GM18858 (cell line): Measurements from ENCODE around the gene F2R.
"Not testable (repeated sequence)": the region's sequence is repeated elsewhere in the genome, so short reads cannot be mapped to it uniquely, and the experiment has no call there.

Source experiments
- ATAC-seq: cut with Tn5 transposase; IDR thresholded peaks from one replicate; pipeline ENCODE4 v1.9.1; 2021; ENCODE audit not compliant: unreplicated experiment

Gene F2R

DNA sequence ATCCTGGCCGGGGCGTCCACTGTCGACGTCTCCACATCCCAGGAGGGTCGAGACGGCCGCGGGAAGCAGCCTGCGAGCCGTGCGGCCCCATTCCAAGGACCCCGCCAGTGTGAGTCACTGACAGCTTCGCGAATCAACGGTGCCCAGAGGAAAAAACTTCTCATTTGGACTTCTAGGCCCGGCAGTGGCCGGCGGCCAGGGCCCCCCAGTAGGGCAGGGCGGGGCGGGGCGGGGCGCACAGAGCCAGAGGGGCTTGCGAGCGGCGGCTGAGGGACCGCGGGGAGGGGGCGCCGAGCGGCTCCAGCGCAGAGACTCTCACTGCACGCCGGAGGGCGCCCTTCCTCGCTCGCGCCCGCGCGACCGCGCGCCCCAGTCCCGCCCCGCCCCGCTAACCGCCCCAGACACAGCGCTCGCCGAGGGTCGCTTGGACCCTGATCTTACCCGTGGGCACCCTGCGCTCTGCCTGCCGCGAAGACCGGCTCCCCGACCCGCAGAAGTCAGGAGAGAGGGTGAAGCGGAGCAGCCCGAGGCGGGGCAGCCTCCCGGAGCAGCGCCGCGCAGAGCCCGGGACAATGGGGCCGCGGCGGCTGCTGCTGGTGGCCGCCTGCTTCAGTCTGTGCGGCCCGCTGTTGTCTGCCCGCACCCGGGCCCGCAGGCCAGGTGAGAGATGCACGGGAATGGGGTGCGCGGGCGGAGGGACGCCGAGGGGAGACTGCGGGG is at the start of gene F2R:
Gene F2R, plus strand, starts transcription at position 391 of the 720 bp plus-strand sequence. Its CDS starts 182 bp downstream, at position 573.
- no peak for ATAC-seq

DNA sequence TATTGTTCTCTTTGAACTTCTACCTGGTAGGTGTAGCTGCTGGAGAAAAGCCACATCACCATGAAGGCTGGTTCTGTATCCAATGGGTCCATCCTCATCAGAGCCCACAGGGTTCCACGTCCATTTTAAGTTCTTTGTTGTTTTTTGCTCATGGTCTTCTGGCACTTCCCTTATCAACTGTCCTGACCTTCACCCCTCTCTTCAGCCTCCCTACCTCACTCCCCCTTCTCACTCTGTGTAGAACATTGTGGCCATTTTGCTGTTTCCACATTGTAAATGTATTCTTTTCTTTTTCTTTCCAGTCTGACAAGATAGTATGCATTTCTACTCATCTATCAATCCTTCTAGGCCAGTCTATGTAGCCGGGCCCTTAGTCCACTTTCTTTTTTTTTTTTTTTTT is 48.4 kb upstream of the F2R start:
- ATAC-seq: no peak

DNA sequence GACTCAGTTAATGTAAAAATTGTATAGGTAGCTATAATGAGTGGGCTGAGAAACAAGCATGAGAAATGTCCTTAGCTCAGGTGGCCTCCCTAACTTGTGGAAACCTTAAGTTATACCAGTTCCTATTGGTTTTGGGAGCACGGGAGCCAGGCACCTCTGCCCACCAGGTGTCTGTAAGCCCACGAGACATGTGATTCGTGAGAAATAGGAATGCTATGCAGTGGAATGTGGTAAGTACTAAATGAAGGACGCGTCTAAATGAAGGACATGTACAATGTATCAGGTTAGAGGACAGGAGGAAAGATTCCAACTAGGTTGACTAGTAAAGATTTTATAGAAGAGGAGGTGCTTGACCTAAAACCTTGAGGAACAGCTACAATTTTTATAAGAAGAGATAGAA is 46.7 kb upstream of the F2R start:
- no peak for ATAC-seq

DNA sequence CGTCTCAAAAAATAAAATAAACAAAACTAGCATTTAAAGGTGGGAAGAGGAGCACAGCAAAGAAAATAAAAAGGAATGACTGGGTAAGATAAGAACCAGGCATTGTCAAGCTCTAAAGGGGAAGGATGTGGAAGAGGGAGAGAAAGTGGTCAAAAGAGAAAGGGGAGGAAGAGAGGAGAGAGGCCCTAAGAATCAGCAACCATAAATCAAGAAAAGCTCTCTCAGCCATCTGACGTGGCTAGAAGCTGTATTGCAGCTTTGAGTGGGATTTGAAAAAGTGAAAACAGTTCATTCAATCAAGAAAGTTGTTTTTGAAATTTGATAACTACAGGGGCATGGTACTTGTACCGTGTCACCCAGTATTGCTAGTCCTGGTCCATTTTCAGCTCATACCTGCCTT is 45.4 kb upstream of the F2R start:
- no peak for ATAC-seq

DNA sequence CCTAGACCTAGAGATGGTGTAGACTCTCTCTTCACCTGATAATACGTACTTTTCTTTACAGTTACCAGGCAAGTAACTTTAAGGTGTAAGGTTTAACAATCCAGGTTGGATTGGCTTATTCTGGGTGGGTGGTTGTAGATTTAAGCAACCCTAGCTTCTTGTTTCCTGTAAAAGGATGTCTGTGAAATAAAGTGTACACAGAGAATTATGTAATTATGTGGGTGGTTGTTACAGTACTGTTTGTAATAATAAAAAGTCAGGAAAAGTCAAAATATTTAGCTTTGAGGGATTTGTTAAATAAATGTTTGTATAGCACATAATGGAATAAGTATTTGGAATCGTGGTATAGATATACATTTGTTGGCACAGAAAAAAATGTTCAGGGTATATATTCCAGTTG is 43.7 kb upstream of the F2R start:
- ATAC-seq: no peak

DNA sequence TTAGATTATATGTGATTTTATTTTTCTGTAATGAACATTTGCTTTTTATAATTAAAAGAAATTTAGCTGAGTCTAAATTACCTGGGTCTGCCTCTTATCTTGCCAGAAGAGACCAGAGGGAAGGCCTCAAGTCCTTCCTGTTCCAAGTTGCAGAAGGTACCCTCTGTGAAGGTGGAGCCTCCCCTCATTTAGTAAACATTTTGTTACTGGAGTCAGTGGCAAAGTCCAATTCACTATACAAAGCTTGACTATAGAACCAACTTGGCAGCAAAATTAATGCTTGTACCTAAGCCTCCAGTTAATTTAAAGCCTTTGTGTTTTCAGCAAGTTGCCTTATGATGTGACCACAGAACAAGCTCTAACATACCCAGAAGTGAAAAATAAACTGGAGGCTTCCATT is 42.8 kb upstream of the F2R start:
- no peak for ATAC-seq

DNA sequence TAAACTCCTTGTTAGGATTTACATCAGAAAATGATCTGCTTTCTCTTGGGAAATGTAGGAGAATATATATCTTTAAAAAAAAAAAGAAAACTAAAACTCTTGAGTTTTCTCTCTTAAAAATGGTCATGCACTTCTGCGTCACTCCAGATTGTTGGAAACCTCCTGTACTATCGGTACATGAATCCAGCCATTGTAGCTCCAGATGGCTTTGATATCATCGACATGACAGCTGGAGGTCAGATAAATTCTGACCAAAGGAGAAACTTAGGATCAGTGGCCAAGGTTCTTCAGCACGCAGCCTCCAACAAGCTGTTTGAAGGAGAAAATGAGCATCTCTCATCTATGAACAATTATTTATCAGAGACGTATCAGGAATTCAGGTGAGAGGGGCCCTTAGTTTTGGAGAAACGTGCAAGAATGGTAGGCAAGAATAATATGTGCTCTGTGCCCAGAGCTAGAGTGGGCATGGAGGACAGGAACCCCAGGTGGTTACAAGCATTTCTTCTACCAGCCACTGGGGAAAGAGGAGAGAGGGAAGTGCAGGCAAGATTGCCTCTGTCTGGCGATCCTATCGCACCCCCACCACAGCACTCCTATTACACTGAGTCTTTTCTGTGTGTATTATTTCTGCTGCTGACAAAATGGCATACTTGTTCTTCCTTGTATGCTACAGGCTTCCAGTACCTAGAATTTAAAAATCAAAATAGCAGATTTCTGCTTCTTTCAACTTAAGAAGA is 41.4 kb upstream of the F2R start:
- no peak for ATAC-seq

DNA sequence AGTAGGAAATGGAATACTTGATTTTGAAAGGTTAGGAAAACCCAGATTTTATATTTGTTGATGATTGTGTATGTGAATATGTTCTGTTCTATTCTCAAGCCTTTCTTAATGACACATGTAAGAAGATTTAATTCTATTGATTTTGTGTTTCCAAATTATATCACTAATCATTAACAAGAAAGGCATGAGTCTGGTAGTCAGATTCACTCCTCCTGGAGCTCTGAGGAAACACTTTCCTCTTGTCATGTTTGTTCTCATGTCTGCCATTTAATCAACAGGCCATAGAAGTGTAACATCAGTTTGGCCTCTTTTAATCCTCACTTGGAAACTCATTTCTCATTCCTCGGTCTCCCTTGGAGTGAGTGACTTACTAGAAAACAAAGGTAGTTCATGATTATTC is 40.6 kb upstream of the F2R start:
- ATAC-seq: no peak

DNA sequence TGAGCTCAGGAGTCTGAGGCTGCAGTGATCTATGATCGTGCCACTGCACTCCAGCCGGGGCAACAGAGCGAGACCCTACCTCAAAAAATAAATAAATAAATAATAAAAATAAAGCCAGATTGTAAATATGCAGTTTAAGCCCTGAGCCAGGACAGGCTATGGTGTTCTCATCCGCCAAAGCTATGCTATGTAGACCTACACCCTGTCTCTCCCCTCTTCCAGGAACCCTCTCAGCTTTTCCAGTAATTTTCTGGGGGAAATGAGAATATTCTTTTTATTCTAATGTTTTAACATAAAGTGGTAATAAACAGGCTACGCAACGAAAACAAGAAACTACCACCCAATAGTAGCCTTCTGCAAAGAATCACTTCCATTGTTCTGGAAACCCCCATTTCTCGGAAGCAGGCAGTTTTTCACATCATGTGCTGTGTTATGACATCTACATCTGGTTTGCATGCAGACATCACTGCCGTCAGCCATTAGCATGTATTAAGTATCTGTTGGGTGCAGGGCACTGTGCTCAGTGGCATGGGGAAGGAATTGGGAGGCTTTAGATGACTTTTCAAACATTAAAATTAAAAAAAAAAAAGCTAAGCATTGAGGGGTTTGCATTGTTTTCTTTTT is 38.0 kb upstream of the F2R start:
- ATAC-seq: no peak

DNA sequence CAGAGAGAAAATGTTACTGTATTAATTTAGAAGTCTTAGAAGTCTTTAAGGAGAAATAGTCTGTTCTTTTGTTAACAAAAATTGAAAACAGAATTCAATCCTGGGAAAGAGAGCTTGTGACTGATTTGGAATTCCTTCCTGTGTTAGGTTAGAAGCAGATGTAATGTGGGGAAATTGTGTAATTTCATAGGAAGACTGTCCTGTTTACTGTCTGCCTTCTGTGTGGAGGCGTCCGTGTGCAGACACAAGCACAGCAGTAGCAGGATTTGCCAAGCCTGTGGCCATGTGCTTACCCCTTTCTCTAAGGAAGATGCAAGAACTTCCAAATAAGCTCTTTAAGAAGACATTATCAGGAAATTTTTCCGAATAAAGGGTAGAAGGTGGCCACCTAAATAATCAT is 36.7 kb upstream of the F2R start:
- ATAC-seq: no peak

DNA sequence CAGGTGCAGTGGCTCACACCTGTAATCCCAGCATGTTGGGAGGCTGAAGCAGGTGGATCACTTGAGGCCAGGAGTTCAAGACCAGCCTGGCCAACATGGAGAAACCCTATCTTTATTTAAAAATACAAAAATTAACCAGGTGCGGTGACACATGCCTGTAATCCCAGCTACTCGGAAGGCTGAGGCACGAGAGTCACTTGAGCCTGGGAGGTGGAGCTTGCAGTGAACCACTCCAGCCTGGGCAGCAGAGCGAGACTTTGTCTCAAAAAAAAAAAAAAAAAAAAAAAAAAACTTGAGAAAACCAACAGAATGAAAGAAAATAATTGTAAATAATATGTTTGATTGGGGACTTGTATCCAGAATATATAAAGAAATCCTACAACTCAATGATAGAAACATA is 35.1 kb upstream of the F2R start:
- ATAC-seq: not testable (repeated sequence)

DNA sequence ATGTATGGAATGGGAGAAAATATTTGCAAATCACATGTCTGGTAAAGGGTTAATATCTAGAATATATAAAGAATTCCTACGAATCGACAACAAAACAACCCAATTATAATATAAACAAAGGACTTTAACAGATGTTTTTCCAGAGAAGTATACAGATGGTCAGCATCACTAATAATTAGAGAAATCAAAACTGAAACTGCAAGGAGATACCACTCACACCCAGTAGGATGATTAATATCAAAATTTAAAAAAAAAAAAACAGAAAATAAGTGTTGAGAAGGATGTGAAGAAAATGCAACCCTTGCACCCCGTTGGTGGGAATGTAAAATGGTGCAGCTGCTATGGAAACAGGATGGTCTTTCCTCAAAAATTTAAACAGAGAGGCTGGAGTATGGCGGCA is 34.6 kb upstream of the F2R start:
- no peak for ATAC-seq

DNA sequence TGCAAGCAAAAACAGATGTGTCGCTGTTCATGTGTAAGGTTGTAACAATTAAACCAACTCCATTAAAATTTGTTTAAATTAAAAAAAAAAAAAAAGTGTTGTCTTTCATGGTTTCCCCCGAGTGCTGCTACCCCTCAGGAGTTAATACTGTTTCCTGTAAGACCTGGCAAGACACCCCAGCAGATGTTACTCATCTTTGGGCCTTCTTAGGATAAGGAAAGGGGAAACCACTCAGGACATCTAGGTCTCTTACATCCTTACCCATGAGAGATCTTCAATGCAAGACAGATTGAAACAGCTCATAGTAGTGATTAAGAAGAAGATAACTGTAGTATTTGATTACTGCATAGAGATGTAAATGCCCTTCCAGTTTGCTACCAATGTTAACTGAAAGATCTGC is 33.5 kb upstream of the F2R start:
- ATAC-seq: no peak

DNA sequence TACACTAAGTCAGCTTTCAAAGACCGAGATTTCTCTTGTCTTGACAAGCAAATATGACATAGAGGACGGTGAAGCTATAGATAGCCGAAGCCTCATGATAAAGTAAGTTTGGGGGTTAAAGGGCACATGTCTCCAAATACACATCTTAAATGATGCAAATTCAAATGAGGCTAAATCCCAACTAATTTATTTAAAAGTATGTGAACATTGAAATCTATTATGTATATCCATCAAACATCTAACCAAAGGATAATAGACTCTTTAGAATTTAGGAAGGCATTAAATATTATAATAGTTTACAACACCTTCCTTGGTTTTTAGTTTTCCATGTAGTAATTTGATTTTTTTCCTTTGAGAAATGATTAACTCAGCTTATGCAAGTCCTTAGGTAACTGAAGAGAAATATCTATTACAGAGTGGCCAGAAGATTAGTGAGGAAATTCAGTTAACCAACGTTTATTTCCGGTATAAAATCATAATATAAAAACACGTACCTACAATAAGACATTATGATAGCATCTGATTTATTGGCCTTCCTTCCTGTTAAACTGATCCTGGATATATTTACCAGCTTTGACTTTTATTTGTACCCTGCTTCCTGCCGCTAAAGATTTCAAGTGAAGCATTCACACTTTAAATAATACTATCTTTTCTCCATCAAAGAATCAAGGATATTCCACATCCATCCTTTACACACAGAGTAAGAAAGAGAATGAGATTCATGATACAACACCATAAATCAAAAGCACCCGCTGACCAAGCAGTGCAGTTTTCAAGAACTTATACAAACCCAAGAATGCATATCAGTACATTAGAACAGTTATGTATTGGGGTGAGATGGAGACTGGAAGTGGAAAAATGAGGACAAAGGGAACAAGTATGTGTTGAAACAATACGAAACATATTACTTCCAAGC is 31.9 kb upstream of the F2R start:
- ATAC-seq: no peak

DNA sequence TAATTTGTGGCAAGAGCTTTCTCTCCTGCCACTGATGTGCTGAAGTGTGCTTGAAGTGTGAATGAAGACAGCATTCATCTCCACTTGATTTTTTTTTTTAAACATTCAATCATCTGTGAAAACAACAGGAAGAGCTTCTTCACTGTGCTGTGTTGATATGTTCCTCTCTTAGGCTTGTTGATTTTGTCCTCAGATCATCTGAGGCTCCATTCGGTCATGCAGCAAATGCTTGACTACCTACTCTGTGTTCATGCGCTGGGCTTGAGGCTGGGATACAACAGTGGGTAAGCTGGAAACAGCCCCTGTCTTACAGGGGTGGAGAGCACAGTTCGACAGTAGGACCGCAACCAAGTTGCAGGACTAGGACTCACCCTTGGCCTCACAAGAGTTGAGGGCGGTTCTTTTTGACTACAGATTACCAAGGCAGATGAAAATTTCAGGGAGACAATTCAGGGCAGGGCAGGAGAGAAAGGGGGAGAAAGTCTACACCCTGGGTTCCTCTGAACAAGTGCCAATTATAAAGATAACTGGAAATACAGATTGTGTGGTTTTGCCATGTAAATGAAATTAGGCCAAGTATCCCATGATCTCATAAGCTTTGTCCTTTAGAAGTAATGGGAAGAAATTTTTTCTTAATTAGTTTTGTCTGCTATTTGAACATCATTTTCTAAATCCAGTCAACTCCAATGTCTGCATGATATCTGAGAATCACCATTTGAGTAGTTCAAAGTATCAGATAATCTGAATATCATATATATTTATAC is 31.0 kb upstream of the F2R start:
- no peak for ATAC-seq

DNA sequence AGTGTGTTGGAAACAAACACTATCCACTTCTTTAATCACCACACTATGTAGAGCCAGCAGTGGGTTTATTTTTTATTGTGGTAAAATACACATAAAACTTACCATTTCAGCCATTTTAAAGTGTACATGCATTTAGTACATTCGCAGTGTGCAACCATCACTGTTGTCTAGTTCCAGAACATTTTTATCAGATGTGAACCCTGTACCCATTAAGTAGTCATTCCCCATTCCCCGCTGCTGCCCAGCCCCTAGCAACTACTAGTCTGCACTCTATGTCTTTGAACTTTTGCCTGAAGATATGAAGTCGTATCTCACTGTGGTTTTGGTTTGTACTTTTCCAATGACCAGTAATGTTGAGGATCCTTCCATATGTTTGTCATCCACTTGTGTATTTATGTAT is 30.2 kb upstream of the F2R start:
- ATAC-seq: no peak

DNA sequence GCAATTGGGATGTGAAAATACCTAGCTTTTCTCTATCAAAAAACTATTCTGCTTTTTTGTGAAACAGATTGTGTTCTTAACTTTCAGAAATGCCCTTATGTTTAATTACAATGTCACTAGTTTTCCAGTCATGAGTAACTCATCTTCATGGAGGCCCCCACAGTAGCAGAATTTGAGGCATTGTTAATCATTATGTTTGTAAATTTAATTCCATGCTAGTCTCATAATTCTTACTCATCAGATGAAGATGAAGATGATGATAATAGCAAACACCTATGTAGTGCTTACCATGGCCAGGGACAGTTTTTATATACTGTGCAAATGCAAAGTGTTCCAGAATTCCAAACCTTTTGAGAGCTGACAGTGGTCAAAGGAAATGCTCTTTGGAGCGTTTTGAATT is 27.7 kb upstream of the F2R start:
- no peak for ATAC-seq

DNA sequence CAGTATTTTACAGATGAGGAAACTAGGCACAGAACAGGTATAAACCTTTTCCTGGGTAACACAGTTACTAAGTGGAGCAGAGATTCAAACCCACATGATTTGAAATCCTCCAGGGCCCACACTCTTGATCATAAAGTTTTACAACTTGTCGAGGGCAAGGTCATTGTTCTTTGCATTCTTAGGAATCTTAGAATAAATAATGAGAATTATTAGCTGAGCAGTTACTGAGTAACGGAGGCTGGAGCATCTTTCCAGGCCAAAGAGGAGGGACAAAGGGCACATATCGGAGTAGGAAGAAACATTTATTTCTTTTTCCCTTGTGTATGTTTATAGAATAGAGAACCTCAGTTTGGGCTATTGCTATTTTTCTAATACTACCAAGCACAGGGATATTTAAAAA is 27.1 kb upstream of the F2R start:
- ATAC-seq: no peak

DNA sequence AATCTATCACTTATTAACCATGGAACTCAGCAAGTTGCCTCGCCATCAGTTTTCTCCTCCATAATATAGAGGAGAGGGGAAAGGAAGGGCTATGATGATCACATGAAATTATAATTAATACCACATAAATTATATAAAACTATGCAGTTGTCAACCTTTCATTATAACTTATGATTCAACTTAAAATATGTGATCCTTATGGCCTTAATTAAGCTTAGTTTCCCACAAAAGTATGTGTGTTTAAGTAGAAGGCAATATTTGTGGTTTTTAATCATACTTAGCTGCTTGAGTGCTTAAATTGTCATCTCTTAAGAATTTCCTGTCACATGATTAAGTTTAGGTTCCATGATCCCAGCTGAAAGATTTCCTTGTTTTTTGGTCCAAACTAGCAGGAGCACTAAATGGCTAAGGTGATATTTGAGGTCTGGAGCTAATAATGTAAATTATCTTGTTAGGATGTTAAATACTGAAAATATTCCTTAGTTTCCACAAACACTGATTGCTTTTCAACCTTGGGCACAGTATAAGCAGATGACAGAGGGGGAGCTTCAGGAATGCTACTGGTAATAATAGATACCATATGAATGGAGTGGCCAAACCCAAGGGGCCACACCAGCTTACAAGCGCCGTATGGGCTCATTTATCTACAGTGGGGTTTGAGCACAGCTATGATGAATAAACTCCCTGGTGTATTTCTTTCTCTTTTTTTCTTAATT is 26.4 kb upstream of the F2R start:
- no peak for ATAC-seq
